Memory B cell (primary cell): ENCODE results near the gene ARSK.
"Not testable (repeated sequence)": the region's sequence is repeated elsewhere in the genome, so short reads cannot be mapped to it uniquely, and the experiment has no call there.

Source experiments
- ATAC-seq: fragments of 150-1000 bp; cut with Tn5 transposase; 2 replicates; pipeline ENCODE4 v1.10.0; 2021; ENCODE audit warnings: low read depth, mild to moderate bottlenecking, moderate library complexity
- DNase-seq, 2 donors: peaks; one replicate each; pipeline ENCODE4 v3.0.0; 2022; ENCODE audit warnings: low spot score in 2 of 2
- H3K27ac Mint-ChIP-seq: one replicate; pipeline ENCODE4 v1.8.0; 2022; ENCODE audit warnings: mild to moderate bottlenecking, moderate library complexity, mixed read lengths
- H3K27me3 Mint-ChIP-seq: one replicate; pipeline ENCODE4 v1.8.0; 2022; ENCODE audit warnings: mixed read lengths
- H3K36me3 Mint-ChIP-seq: one replicate; pipeline ENCODE4 v1.8.0; 2022; ENCODE audit warnings: mild to moderate bottlenecking, mixed read lengths
- H3K4me1 Mint-ChIP-seq: one replicate; pipeline ENCODE4 v1.8.0; 2022; ENCODE audit warnings: mixed read lengths
- H3K4me3 Mint-ChIP-seq: one replicate; pipeline ENCODE4 v1.8.0; 2022; ENCODE audit warnings: mild to moderate bottlenecking, moderate library complexity, mixed read lengths
- H3K9me3 Mint-ChIP-seq: one replicate; pipeline ENCODE4 v1.8.0; 2022; ENCODE audit warnings: mixed read lengths

The ARSK gene

GRCh38 chr5:95633671-95634070 is 78.8 kb downstream of the ARSK start:
- no peaks in the 10 kb centered on the region for H3K9me3 Mint-ChIP-seq
- peaks cover 3% of the 10 kb centered on the region for H3K36me3 Mint-ChIP-seq
- peaks cover 3% of the 10 kb centered on the region for H3K27me3 Mint-ChIP-seq
- no peak overlapping the region for H3K4me3 Mint-ChIP-seq
- H3K4me1 Mint-ChIP-seq, result peaks cover 8% of the 10 kb centered on the region
- no peak for DNase-seq
- no peak overlapping the region for H3K27ac Mint-ChIP-seq
- ATAC-seq, result no peak

DNA sequence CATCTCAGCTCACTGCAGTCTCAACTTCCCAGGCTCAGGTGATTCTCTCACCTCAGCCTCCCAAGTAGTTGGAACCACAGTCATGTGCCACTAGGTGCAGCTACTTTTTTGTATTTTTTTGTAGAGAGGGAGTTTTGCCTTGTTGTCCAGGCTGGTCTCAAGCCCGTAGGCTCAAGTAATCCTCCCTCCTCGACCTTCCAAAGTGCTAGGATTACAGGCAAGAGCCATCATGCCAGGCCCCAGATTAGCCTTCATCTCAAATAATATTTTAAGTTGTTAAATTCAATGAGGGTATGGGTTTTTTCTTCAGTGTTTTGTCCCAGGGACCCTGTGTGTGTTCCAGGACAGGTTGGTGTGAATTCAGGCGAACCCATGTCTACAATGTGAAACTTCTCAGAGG is 79.2 kb downstream of the ARSK start:
- Mint-ChIP-seq H3K4me3 (no peak overlapping the region), H3K36me3 (peaks cover 3% of the 10 kb centered on the region), H3K4me1 (peaks cover 8% of the 10 kb centered on the region), H3K27ac (no peak overlapping the region), H3K27me3 (peaks cover 3% of the 10 kb centered on the region), H3K9me3 (no peaks in the 10 kb centered on the region)
- DNase-seq, result no peak
- ATAC-seq, result no peak

DNA sequence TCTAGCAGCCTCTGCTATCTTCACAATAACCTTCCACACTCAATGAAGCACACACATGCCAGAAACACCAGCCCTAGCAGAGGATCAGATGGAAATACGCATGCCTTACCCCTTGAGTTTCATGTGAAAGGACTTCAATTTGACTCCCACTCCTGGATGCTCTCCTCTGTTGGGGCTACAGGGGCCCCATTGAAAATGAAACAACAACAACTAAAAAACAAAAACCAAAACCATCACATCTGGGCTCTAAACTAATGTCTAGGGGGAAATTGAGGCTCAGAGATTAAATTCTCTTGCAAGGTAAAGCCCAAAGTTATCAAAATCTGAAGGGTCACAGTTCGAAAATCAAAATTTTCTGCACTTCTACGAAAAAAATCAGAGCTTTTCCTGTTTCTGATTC is 83.7 kb downstream of the ARSK start:
- Mint-ChIP-seq H3K27ac (no peak overlapping the region), H3K27me3 (peaks cover 3% of the 10 kb centered on the region), H3K36me3 (no peaks in the 10 kb centered on the region), H3K4me3 (no peak overlapping the region), H3K9me3 (no peaks in the 10 kb centered on the region), H3K4me1 (no peaks in the 10 kb centered on the region)
- ATAC-seq (no peak), DNase-seq (no peak)

GRCh38 chr5:95641741-95642220 is 86.9 kb downstream of the ARSK start:
- H3K4me3 Mint-ChIP-seq, result no peak overlapping the region
- peaks cover 6% of the 10 kb centered on the region for H3K4me1 Mint-ChIP-seq

DNA sequence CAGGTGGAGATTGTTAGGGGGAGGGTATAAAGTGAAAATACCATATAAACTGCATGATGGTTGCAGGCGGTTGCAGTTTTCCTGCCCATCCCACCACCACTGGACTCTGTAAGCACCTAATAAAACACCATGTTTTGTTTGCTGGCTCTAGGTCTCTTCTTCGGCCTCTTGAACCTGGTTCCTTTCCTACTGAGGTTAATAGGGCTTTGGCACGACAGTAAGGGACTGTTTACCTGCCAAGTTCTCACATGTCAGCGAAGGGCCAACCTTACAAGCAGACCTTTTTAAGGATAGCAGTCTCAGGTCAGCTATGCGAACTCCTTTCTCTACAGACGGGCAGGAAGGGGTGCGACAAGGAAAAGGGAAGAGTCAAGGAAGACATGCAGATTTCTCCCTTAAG is 88.3 kb downstream of the ARSK start:
- no peaks in the 10 kb centered on the region for H3K9me3 Mint-ChIP-seq
- no peaks in the 10 kb centered on the region for H3K36me3 Mint-ChIP-seq
- peaks cover 3% of the 10 kb centered on the region for H3K27me3 Mint-ChIP-seq
- DNase-seq, result no peak
- no peak overlapping the region for H3K27ac Mint-ChIP-seq
- H3K4me3 Mint-ChIP-seq, result no peak overlapping the region
- ATAC-seq, result no peak
- H3K4me1 Mint-ChIP-seq, result peaks cover 6% of the 10 kb centered on the region

More at GRCh38 chr5:95641741-95642220, 86.9 kb downstream of the ARSK start:
- Mint-ChIP-seq H3K27ac (no peak overlapping the region), H3K36me3 (no peaks in the 10 kb centered on the region), H3K9me3 (no peaks in the 10 kb centered on the region), H3K27me3 (peaks cover 3% of the 10 kb centered on the region)
- ATAC-seq (no peak), DNase-seq (no peak)

- H3K4me3 Mint-ChIP-seq, result no peak overlapping the region
- DNase-seq (peak; percentile 26 to 38), ATAC-seq (peak; percentile 14)
- H3K36me3 Mint-ChIP-seq, result no peaks in the 10 kb centered on the region
- no peaks in the 10 kb centered on the region for H3K9me3 Mint-ChIP-seq
- H3K27me3 Mint-ChIP-seq, result no peaks in the 10 kb centered on the region
- H3K4me1 Mint-ChIP-seq, result peaks cover 6% of the 10 kb centered on the region
- peak overlapping the region; percentile 72 for H3K27ac Mint-ChIP-seq
Observed at GRCh38 chr5:95644351-95645042, 89.6 kb downstream of the ARSK start.

DNA sequence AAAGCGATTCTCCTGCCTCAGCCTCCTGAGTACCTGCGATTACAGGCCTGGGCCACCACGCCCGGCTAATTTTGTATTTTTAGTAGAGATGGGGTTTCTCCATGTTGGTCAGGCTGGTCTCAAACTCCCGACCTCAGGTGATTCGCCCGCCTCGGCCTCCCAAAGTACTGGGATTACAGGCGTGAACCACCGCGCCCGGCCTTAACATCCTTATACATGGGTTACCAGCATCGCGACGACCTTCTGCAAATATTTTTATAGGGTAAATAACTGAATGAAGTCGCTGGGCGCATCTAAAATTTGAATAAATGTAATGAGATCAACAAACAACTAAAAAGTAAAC is 91.3 kb downstream of the ARSK start:
- Mint-ChIP-seq H3K4me3 (peak overlapping the region; percentile 87), H3K27ac (peak overlapping the region; percentile 72)
- H3K27me3 Mint-ChIP-seq, ATAC-seq, DNase-seq, H3K36me3 Mint-ChIP-seq, H3K9me3 Mint-ChIP-seq, H3K4me1 Mint-ChIP-seq: not testable (repeated sequence)

DNA sequence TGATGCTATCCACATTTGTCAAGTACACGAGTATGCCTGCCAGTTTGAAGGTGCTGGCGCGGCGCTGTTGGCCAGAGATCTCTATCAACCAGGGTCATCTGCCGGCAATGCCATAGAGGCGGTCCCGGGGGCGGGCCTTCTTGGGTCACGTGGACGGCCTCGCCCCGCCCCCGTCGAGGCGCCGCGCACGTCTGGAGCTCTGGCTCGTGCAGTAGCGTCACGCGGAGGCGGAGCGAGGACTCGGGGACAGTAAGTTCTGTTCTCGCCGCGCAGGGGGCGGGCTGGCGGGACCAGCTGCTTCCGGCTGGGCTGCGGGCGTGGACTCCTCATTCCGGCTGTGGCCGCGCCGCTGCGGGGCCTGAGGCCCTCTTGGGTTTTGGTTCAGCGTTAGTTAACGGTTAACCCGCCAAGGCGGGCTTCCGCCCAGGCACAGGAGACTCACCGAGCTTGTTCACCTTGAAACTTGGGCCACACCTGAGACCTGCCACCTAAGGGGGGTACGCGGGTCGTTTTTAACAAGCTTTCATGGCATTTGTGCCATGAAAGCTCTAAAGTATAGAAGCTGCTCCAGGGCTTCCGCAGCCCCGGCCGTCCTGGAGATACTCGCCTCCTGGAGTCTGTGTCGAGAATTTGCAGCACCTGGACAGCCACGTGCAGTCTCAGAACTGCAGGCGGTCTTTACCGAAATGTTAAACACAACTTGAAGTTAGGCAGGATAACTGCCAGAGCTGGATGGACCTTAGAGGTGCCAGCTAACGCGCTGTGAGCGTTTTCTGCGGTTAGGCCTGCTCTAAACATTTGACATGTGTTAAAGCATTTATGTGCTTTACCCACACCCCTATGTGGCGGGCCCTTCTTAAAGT is 91.9 kb downstream of the ARSK start, which contains the start of gene RFESD:
Gene RFESD (plus strand): TSS at position 209 of the 863 bp plus-strand sequence. CDS start 5,495 bp downstream, outside the sequence.
- Mint-ChIP-seq H3K36me3 (no peaks in the 10 kb centered on the region), H3K4me1 (peaks cover 6% of the 10 kb centered on the region), H3K27ac (peak within 1 kb of the TSS; percentile 72), H3K4me3 (peak within 1 kb of the TSS; percentile 87), H3K9me3 (no peaks in the 10 kb centered on the region), H3K27me3 (no peaks in the 10 kb centered on the region)
- DNase-seq, result peak; percentile 92 to 93
- ATAC-seq, result peak; percentile 92

DNA sequence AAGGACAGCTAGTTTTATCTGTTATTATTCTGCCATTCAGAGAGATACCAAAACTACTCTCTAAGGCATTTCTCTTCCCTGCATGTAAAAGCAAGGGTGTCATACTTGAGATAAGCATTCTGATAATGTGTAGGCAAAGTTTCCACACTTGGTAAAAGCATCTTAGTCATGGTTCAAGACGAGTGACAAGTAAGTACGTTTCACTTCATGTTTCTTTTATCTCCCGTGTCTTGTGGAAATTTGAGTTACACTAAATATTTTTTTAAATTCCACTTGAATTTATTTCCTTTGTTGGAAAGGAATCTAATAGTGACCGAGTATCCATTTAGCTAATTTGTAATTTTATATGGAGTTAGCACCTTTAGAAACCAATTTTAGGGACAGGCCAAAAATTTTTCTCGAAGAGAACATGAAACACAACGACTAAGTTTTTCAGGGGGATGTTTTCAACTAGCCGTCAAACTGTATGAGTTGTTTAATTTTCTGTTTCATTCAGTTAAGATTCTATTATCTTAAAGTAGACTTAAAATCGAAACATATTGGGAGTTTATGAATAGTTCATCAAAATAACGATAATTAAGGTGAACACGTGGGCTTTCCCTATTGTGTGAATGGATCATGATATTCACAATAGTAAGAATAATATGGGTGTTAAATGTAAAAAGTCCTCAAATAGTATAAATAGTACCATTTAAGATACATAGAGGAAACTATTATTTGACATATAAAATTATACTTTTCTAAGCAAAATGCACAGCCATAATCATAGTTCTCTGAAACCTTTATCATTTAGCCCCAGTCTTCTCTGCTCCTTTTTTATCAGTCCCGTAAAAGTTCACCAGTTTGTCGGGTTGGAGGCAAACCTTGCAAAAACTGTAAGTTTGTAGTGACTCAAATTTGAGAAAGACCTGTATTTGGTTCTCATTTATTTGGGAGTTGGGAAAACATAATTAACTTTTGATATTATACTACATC is 93.3 kb downstream of the ARSK start:
- H3K27me3 Mint-ChIP-seq, result no peaks in the 10 kb centered on the region
- ATAC-seq, result no peak
- peaks cover 5% of the 10 kb centered on the region for H3K36me3 Mint-ChIP-seq
- H3K9me3 Mint-ChIP-seq, result no peaks in the 10 kb centered on the region
- no peak overlapping the region for H3K4me3 Mint-ChIP-seq
- H3K27ac Mint-ChIP-seq, result no peak overlapping the region
- DNase-seq, result no peak
- peaks cover 6% of the 10 kb centered on the region for H3K4me1 Mint-ChIP-seq

GRCh38 chr5:95649274-95649673 is 94.4 kb downstream of the ARSK start:
- Mint-ChIP-seq H3K4me1 (peaks cover 2% of the 10 kb centered on the region), H3K4me3 (no peak overlapping the region), H3K36me3 (peaks cover 5% of the 10 kb centered on the region), H3K27me3 (no peaks in the 10 kb centered on the region), H3K27ac (no peak overlapping the region), H3K9me3 (no peaks in the 10 kb centered on the region)
- DNase-seq (no peak), ATAC-seq (no peak)

DNA sequence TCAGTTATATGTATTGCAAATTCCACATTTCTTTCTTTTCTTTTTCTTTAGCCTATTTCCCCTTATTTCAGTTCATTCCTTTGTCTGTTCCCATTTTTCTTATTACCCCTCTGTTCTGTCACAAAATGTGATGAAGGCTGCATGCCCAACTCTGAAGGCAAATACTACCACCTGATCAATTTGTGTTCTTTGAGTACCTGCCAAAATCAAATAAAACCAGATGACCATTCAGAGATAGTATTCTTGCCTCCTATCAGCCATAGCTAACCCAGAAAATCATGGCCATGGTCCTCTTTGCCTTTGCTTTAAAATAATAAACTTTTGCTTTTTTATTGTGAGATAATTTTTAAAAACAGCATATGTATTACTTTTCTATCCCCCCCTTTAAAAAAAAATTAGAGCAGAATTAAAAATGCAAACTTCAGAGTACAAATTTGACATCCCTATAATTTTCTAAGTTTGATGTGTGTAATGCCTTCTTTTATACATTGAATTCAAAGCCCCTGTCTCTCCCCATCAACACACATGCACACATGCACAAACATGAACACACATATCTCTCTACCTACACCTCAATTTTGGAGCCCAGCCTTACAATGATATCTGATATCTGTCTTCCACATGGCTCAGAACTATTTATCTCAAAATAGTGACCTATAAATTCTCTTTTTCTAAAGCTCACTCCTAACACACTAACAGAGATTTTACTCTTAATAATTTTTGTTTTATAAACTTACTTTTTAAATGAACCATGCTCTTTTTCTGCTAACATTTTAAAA is 95.1 kb downstream of the ARSK start:
- H3K27ac Mint-ChIP-seq, result no peak overlapping the region
- ATAC-seq, result no peak
- no peaks in the 10 kb centered on the region for H3K4me1 Mint-ChIP-seq
- H3K9me3 Mint-ChIP-seq, result no peaks in the 10 kb centered on the region
- peaks cover 7% of the 10 kb centered on the region for H3K36me3 Mint-ChIP-seq
- DNase-seq, result no peak
- H3K4me3 Mint-ChIP-seq, result no peak overlapping the region
- H3K27me3 Mint-ChIP-seq, result no peaks in the 10 kb centered on the region

- ATAC-seq, result no peak
- H3K9me3 Mint-ChIP-seq, result no peaks in the 10 kb centered on the region
- peaks cover 8% of the 10 kb centered on the region for H3K36me3 Mint-ChIP-seq
- H3K27me3 Mint-ChIP-seq, result no peaks in the 10 kb centered on the region
- no peak overlapping the region for H3K4me3 Mint-ChIP-seq
- no peaks in the 10 kb centered on the region for H3K4me1 Mint-ChIP-seq
- H3K27ac Mint-ChIP-seq, result no peak overlapping the region
- DNase-seq, result no peak
Observed at GRCh38 chr5:95652849-95653248, 97.9 kb downstream of the ARSK start.

GRCh38 chr5:95654196-95654595 is 99.3 kb downstream of the ARSK start:
- Mint-ChIP-seq H3K4me1 (no peaks in the 10 kb centered on the region), H3K27me3 (no peaks in the 10 kb centered on the region), H3K36me3 (peaks cover 9% of the 10 kb centered on the region), H3K4me3 (no peak overlapping the region), H3K9me3 (no peaks in the 10 kb centered on the region), H3K27ac (no peak overlapping the region)
- ATAC-seq (no peak), DNase-seq (no peak)
